DND-41 (cell line): Measurements from ENCODE around the gene PPM1K.

Source experiments
- ATAC-seq: fragments of 200-7000 bp; cut with Tn5 transposase; 3 replicates; pipeline ENCODE4 v1.9.1; 2021; ENCODE audit warnings: low read depth; ENCODE audit not compliant: insufficient read depth
- DNase-seq: peaks from one replicate; pipeline ENCODE4 v3.0.0-alpha.2; 2020
- H2AFZ ChIP-seq: 2 replicates; pipeline ENCODE4 v1.6.0; 2012; ENCODE audit warnings: low read depth, low read length
- H3K27ac ChIP-seq: 2 replicates; pipeline ENCODE4 v1.5.1; 2012; ENCODE audit warnings: low read length, inconsistent platforms
- H3K27me3 ChIP-seq: fragments of 200-600 bp; sonication (generic); 2 replicates; pipeline ENCODE4 v1.6.0; 2012; ENCODE audit warnings: low read length, mild to moderate bottlenecking, inconsistent platforms; ENCODE audit not compliant: insufficient read depth, poor library complexity
- H3K36me3 ChIP-seq: 2 replicates; pipeline ENCODE4 v1.5.1; 2012; ENCODE audit warnings: low read length, inconsistent platforms; ENCODE audit not compliant: insufficient read depth
- H3K4me1 ChIP-seq: 2 replicates; pipeline ENCODE4 v1.5.1; 2012; ENCODE audit warnings: mild to moderate bottlenecking, low read length; ENCODE audit not compliant: insufficient read depth
- H3K4me2 ChIP-seq: 2 replicates; pipeline ENCODE4 v1.6.0; 2012; ENCODE audit warnings: mild to moderate bottlenecking, moderate library complexity, low read length, inconsistent platforms; ENCODE audit not compliant: insufficient read depth
- H3K4me3 ChIP-seq, 2 experiments: fragments of 200-600 bp in 1 of 2; shearing (Covaris generic) in 1 of 2; 2 replicates each; pipeline ENCODE4 v1.5.1; 2012 to 2016; ENCODE audit warnings: inconsistent platforms in 2 of 2, low read length in 2 of 2, mild to moderate bottlenecking in 2 of 2, low read depth in 1 of 2, moderate library complexity in 1 of 2
- H3K79me2 ChIP-seq: 2 replicates; pipeline ENCODE4 v1.6.0; 2012; ENCODE audit warnings: low read length, inconsistent platforms; ENCODE audit not compliant: insufficient read depth
- H3K9ac ChIP-seq: 2 replicates; pipeline ENCODE4 v1.6.0; 2012; ENCODE audit warnings: low read depth, mild to moderate bottlenecking, inconsistent platforms, low read length, moderate library complexity
- H3K9me3 ChIP-seq: 2 replicates; pipeline ENCODE4 v1.5.1; 2012; ENCODE audit warnings: low read length, moderate library complexity, mild to moderate bottlenecking, inconsistent platforms; ENCODE audit not compliant: insufficient read depth, severe bottlenecking
- H4K20me1 ChIP-seq: 2 replicates; pipeline ENCODE4 v1.6.0; 2012; ENCODE audit warnings: low read length; ENCODE audit not compliant: insufficient read depth
- CTCF ChIP-seq: IDR thresholded peaks from 2 replicates; pipeline ENCODE4 v1.5.1; 2012; ENCODE audit warnings: borderline replicate concordance, low read length, moderate library complexity, mild to moderate bottlenecking; ENCODE audit not compliant: poor library complexity, severe bottlenecking; ENCODE audit errors: extremely low read depth
- EZH2 ChIP-seq: IDR thresholded peaks from 3 replicates; pipeline ENCODE4 v1.6.1; 2012; ENCODE audit warnings: borderline replicate concordance, low read depth, mild to moderate bottlenecking, moderate library complexity, low read length, inconsistent platforms; ENCODE audit not compliant: severe bottlenecking

PPM1K gene

GRCh38 chr4:88284439-88285234 lies at the start of gene PPM1K:
TSS of gene PPM1K (minus strand) at chr4:88284561. CDS start at chr4:88278583, 5,978 bp downstream.
- TF ChIP-seq CTCF: no peak
- TF ChIP-seq EZH2: no peak
- peaks cover 6% of the 10 kb centered on the region; the same call in 1 of the 2 replicates for H4K20me1 ChIP-seq
- no peaks in the 10 kb centered on the region for H3K27me3 ChIP-seq
- H2AFZ ChIP-seq: peak within 1 kb of the TSS; percentile 99
- peaks cover 41% of the 10 kb centered on the region for H3K79me2 ChIP-seq
- peak within 1 kb of the TSS; percentile 99 for H3K27ac ChIP-seq
- H3K4me1 ChIP-seq: peaks cover 44% of the 10 kb centered on the region
- no peaks in the 10 kb centered on the region; the same call in 1 of the 2 replicates for H3K36me3 ChIP-seq
- H3K4me3 ChIP-seq: peak within 1 kb of the TSS; percentile 92 to 94
- peak within 1 kb of the TSS; percentile 88 for H3K9ac ChIP-seq
- peak; percentile 99 for DNase-seq
- peak; percentile 88 for ATAC-seq
- peak within 1 kb of the TSS; percentile 70 for H3K4me2 ChIP-seq
- H3K9me3 ChIP-seq: no peaks in the 10 kb centered on the region

GRCh38 chr4:88333741-88334405 lies 49.5 kb upstream of the PPM1K start:
- ATAC-seq (no peak), DNase-seq (no peak)
- Histone ChIP-seq H3K9me3 (no peaks in the 10 kb centered on the region), H3K4me3 (no peak overlapping the region), H3K36me3 (no peaks in the 10 kb centered on the region), H3K4me1 (no peaks in the 10 kb centered on the region), H4K20me1 (no peaks in the 10 kb centered on the region), H2AFZ (no peak overlapping the region), H3K79me2 (no peaks in the 10 kb centered on the region), H3K4me2 (no peak overlapping the region), H3K27ac (no peak overlapping the region), H3K27me3 (no peaks in the 10 kb centered on the region), H3K9ac (no peak overlapping the region)
- TF ChIP-seq CTCF: no peak
- no peak for TF ChIP-seq EZH2

- no peaks in the 10 kb centered on the region for H3K79me2 ChIP-seq
- TF ChIP-seq EZH2 (no peak), CTCF (no peak)
- no peaks in the 10 kb centered on the region for H3K9me3 ChIP-seq
- H3K4me1 ChIP-seq: no peaks in the 10 kb centered on the region
- ATAC-seq (no peak), DNase-seq (no peak)
- H4K20me1 ChIP-seq: no peaks in the 10 kb centered on the region
- H3K36me3 ChIP-seq: no peaks in the 10 kb centered on the region
- no peak overlapping the region for H3K4me3 ChIP-seq
- no peak overlapping the region for H3K27ac ChIP-seq
- H3K9ac ChIP-seq: no peak overlapping the region
- no peaks in the 10 kb centered on the region for H3K27me3 ChIP-seq
- no peak overlapping the region for H3K4me2 ChIP-seq
- no peak overlapping the region for H2AFZ ChIP-seq
Measured at GRCh38 chr4:88327665-88328064, 43.3 kb upstream of the PPM1K start.
